Measurements from ENCODE around the gene LMAN1.

Gene LMAN1

GRCh38 chr18:59360381-59360780 is 1.3 kb upstream of the LMAN1 start:
- peak; percentile 41 for DNase-seq

- peak; percentile 5 for DNase-seq
These were observed 499 bp upstream of the LMAN1 start for GRCh38 chr18:59359576-59359952.

- DNase-seq = peak; percentile 63
These were observed 702 bp downstream of the LMAN1 start for GRCh38 chr18:59358414-59358711.

GRCh38 chr18:59357928-59358327 is 1.1 kb downstream of the LMAN1 start:
- peak; percentile 72 for DNase-seq

- no peak for DNase-seq
These were observed 4.3 kb downstream of the LMAN1 start for GRCh38 chr18:59354731-59355130.

- DNase-seq = no peak
These were observed 5.9 kb downstream of the LMAN1 start for GRCh38 chr18:59353079-59353680.

GRCh38 chr18:59352250-59352855 is 6.7 kb downstream of the LMAN1 start:
- no peak for DNase-seq

GRCh38 chr18:59345556-59345955 is 13.5 kb downstream of the LMAN1 start:
- DNase-seq = peak; percentile 41

GRCh38 chr18:59344996-59345395 is 14.1 kb downstream of the LMAN1 start:
- no peak for DNase-seq

- no peak for DNase-seq
These were observed 15.1 kb downstream of the LMAN1 start for GRCh38 chr18:59343926-59344325.

- no peak for DNase-seq
These were observed 18.2 kb downstream of the LMAN1 start for GRCh38 chr18:59340817-59341216.

GRCh38 chr18:59340312-59340711 is 18.8 kb downstream of the LMAN1 start:
- no peak for DNase-seq

- DNase-seq = no peak
These were observed 26.1 kb downstream of the LMAN1 start for GRCh38 chr18:59332986-59333385.

- DNase-seq = no peak
These were observed 30.4 kb downstream of the LMAN1 start for GRCh38 chr18:59328683-59329082.

- DNase-seq = no peak
These were observed 33.1 kb downstream of the LMAN1 start for GRCh38 chr18:59325965-59326364.

GRCh38 chr18:59324623-59324971 is 34.5 kb downstream of the LMAN1 start:
- DNase-seq = no peak

GRCh38 chr18:59323931-59324622 is 35.0 kb downstream of the LMAN1 start:
- DNase-seq = peak; percentile 49

- DNase-seq = no peak
These were observed 40.5 kb downstream of the LMAN1 start, which contains the start of gene CPLX4 for GRCh38 chr18:59318460-59319050. TSS of gene CPLX4 (minus strand) at chr18:59318649. CDS start at chr18:59318462, 187 bp downstream.

GRCh38 chr18:59311631-59312030 is 47.4 kb downstream of the LMAN1 start:
- peak; percentile 70 for DNase-seq

GRCh38 chr18:59308938-59309260 is 50.2 kb downstream of the LMAN1 start:
- DNase-seq = no peak

- peak; percentile 64 for DNase-seq
These were observed 50.7 kb downstream of the LMAN1 start for GRCh38 chr18:59308248-59308937.

- DNase-seq = no peak
These were observed 52.4 kb downstream of the LMAN1 start for GRCh38 chr18:59306640-59307039.

- no peak for DNase-seq
These were observed 53.8 kb downstream of the LMAN1 start for GRCh38 chr18:59305295-59305694.
